ENCODE measurements around the gene TBC1D1.

DNA sequence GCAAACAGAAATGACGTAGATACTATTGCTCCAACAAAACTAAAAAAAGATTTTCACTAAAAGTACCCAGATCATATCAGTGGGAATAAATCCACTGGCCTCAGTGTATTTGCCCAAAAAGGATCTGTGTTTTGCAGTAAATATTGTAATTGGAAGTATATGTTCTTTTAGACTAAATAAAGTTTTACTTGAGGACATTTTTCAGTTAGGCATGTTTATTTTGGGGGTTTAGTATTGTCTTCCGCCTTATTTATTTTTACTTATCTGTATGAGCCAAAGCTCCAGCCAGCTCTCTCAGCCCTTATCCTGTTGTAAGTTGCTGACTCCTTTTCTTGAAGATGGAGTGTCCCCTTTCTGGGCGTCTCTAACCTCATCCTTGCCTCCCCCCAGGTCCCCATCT is 119.1 kb downstream of the TBC1D1 start:
- TF ChIP-seq GATA2 (IDR thresholded peaks at IDR 0.05; ENCODE audit: low read depth, low read length) (no peak), GATA3 (IDR thresholded peaks at IDR 0.05; ENCODE audit: low read depth, low read length) (no peak)

Data from SH-SY5Y (cell line).